CD4-positive, alpha-beta T cell treated with Interleukin-4 for 1 hour (primary cell): ENCODE results near the gene JMJD1C.
A peak's percentile ranks its signal among the peaks of the same experiment; 100 is the strongest.

Source experiments
- DNase-seq, 2 donors: peaks; one replicate each; pipeline ENCODE4 v3.0.0-alpha.2; 2020 to 2022

JMJD1C gene

DNA sequence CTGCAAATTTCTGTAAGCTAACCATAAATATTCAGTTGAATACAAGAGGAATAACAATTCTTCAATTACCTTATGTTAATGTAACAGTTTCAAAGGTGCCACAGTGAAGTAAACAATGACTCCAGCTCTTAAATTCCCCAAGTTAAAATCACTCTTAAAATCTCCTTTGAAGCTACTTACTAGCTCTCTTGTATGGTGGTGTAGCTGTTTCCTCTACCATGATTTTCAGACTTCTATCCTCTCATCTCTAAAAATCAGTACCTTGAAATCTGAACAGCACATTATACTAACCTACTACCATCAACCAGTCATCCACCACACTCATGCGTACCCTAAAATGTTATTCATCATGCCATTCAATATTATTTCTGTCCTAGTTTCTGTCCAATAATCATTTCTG lies 29.6 kb downstream of the JMJD1C start:
- no peak for DNase-seq

DNA sequence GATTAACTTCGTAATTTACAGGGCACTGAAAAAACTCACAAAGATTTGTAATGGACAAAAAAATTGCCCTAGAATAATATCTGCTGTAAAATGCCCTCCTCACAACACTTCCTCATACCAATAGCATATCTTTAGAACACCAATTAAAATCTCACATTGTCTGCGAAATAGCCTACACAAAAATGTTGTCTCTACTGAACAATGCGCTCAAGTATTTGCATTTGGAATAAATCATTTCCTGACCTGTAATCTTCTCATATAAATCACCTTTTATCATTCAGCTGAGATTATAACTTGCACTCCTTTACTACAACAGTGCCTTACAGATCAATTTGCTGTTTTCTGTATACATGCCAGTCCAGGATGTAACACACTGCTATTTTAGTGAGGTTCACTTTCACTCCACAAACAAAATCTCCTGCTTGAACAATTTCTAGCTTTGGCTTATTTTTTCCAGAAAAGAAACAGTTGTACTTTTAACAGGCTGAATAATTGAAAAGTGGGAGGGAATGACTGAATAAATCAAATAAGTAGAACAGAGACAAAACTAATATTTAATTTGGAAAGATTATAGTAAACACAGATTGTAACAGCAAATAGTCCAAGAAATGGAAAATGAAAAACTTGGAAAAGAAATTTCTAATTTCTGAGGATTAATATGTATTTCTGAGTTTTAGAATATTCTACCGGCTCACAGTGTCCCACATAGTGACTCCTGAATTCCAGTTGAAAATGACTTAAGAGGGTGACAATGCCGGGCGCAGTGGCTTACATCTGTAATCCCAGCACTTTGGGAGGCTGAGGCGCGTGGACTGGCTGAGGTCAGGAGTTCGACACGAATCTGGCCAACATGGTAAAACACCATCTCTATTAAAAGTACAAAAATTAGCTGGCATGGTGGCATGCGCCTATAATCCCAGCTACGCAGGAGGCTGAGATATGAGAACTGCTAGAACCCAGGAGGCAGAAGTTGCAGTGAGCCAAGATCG lies 30.6 kb downstream of the JMJD1C start:
- no peak for DNase-seq

DNA sequence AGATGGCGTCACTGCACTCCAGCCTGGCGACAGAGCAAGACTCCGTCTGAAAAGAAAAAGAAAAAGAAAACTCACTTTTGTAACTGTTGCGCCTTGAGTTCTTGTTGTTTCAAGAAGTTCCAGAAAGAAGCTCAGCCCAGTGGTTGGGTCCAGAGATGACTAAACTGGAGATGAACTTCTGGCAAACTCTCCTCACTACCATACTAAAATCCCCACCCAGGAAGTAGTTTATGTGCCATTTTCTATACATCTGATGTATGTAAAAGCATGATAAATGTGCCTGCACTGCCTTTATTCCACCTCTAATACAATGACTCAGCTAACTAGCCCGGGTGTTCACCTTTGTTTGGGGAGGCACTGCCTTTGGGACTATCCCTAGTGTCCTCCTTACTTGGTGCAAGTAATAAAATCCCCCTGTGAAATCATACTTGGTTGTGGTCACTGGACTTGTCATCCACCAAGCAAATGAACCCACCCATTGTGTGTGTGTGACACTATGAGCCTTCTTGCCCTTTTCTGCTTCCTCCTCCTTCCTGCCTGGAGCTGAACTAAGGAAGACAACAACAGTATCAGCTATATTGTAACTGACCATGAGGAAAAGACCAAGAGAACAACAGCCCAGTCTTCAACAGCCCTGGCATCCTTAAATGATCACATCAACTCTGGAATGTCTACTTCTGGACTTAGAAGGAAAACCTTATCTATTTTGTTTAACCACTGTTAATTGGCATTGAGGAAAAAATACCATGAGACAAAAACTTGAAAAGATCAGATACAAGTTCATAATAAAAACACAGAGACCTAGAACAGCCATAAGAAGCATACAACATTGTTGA lies 33.6 kb downstream of the JMJD1C start:
- no peak for DNase-seq

DNA sequence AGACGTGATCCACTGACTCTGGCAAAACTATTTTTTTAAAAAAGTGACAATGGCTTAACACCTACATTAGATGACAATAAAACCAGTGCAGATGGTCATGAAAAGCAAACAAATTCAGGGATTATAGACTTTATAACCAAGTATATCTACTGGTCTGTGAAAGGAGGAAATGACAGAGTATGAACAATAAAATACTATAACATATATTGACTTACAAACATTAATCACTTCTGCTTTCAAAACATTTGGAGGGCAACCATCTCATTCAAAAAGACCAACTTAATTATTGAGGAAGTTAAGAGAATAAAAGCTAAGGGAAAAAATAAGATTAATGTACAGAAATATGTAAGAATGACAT lies 34.8 kb downstream of the JMJD1C start:
- no peak for DNase-seq

GRCh38 chr10:63430091-63430998 lies 35.4 kb downstream of the JMJD1C start:
- no peak for DNase-seq

DNA sequence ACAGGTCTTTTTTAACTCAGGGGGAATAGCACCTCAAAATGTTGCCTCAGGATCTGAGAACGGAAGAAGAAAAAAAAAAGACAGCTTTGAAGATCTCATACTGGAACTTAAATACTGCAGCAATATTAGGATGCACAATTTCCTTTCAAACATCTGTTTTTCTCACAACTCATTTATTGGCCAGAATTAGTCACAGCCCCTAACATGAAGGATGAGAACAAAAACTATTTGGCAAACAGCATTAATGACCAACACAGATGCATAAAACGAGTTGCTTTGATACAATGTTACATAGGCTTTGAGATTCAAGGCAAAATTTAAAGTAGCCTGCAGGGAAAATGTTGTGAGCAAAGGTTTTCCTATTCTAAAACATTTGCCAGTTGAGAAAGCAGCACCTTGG lies 36.5 kb downstream of the JMJD1C start:
- no peak for DNase-seq

- DNase-seq, result no peak
Measured at GRCh38 chr10:63427013-63427412, 38.8 kb downstream of the JMJD1C start.

- DNase-seq, result no peak
Measured at GRCh38 chr10:63425512-63425911, 40.3 kb downstream of the JMJD1C start.

DNA sequence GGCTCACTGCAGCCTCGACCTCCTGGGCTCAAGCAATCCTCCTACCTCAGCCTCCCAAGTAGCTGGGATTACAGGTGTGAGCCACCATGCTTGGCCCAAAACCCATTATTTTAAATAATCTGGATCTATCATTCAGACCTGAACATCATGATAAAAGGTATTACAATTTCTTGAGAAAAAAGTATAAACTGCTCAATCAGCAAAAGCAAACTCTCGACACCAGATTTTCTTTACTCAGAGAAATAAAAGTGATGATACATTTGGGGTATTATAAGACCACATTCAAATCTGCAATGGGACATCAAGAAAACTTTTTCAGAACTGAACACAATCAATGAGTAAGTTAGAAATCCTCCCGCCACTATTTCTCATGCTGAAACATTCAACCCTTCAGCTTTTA lies 41.2 kb downstream of the JMJD1C start:
- no peak for DNase-seq

DNA sequence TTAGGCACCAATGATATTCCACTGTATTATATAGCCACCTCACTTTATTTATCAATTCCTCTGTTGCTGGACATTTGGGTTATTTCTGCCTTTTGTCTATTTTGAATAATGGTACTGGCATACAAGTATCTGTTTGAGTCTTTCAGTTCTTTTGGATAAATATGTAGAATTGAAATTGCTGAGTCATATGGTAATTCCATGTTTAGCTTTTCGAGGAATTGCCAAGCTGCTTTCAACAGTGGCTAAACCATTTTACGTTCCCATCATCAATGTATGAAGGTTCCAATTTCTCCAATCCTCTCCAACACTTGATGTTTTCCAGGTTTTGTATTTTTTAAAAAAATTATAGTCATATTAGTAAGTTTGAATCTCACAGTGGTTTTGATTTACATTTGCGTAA lies 42.3 kb downstream of the JMJD1C start:
- DNase-seq, result no peak

DNA sequence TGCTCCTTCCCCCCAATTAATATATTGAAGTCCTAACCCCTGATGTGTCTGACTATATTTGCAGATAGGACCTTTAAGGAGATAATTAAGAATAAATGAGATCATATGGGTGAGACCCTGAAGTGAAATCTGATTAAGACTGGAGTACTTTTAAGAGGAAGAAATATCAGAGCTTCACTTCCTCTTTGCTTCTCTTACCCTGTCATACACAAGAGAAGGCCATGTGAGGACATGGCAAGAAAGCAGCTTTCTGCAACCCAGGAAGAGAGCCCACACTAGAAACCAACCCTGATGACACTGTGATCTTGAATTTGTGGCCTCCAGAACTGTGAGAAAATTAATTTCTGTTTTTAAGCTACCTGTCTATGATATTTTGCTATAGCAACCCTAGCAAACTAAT lies 44.2 kb downstream of the JMJD1C start:
- peak; percentile 39 to 43 for DNase-seq

- no peak for DNase-seq
Measured at GRCh38 chr10:63416376-63416775, 49.4 kb downstream of the JMJD1C start.

DNA sequence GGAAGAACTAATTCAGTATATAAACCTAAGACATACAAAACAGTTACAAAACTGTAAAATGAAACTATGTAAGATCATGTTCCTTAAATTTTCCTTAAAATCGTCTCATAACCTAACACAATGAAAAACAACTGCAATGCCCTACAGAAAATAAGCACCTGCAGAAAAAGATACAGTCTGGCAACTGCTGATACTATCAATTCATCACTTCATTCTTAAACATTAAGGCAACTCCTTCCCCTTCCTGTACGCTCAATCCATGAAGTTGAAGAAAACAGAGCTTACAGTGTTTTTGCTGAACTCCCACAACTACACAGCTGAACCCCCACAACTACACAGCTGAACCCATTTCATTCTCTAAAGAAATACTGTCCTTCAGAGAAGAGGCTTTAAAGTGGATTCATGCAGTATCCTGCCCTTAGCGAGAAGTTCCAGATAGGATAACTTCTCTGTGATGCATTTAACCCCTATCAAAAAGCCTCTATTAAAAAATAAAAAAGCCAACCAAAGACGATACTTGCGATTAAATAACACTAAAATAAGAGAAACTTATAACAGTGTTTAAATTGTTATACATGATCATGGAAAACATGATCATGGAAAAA lies 50.0 kb downstream of the JMJD1C start:
- DNase-seq, result no peak

DNA sequence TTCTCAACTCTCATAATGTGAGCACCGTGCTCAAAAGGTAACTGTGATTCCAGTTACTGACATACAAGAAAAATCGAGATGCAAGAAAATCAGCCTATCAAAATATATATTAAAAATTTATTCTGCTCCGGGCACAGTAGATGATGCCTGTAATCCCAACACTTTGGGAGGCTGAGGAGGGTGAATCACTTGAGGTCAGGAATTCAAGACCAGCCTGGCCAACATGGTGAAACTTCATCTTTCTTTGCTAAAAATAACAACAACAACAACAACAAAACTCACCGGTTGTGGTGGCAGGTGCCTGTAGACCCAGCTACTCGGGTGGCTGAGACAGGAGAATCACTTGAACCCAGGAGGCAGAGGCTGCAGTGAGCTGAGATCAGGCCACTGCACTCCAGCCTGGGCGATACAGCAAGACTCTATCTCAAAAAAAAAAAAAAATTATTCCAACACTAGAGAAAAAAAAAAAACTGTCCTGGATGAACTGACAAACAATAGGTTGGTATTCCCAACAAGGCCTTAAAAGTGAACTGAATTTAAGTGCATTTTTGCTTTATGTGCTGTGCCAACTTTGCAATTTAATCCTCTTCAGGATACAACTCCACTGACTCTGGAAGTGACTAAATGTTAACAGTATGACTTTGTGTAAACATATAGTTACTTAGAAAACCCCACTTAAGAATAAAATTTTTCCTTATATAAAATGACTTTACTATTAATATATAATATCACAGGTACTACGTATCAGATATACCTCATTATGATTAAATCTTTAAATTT lies 51.1 kb downstream of the JMJD1C start:
- DNase-seq, result no peak

DNA sequence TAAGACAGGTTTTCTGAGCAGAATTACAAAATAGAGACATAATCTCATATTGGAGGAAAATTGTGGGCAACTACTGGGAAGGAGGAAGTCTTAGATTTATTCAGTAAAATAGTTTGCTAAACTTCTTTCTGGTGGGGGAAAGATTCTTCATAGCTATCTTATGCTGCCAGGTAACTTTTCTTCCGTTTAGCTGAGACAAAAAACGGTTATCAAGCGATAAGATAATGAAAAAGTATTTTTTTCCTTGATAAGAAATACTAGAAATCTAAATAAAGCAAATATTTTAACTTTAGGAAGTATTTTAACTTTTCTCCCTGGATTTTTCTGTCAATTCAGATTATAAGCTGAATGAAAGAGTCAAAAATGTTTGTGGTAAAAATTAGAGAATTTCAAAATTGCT lies 52.3 kb downstream of the JMJD1C start:
- no peak for DNase-seq

GRCh38 chr10:63412304-63412703 lies 53.5 kb downstream of the JMJD1C start:
- no peak for DNase-seq

GRCh38 chr10:63410633-63411032 lies 55.1 kb downstream of the JMJD1C start:
- DNase-seq, result no peak

DNA sequence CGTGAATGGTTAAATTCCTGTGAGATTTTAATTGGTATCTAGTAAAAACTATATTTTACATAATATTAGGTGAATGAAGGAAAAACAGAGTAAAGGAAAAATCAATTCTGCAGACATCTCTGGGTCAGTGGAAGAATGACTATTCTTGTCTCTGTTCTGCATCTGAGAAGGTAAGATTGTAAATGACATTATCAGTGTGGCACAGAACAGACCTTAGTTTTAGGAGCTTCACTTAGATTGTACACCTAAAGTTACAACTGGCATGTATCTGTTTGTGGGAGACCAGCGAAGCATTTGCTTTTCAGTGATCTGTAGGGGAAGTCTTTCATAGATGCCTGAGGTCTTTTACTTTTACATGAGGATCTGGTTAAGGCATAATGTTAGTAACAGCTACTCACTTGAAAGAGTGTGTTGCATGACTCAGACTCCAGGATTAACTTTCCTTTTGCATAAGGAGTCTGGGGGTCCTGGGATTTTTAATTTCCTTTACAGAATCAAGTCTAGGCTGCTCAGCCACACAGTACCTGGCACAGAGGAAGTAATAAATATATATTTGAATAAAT lies 56.2 kb downstream of the JMJD1C start:
- no peak for DNase-seq

DNA sequence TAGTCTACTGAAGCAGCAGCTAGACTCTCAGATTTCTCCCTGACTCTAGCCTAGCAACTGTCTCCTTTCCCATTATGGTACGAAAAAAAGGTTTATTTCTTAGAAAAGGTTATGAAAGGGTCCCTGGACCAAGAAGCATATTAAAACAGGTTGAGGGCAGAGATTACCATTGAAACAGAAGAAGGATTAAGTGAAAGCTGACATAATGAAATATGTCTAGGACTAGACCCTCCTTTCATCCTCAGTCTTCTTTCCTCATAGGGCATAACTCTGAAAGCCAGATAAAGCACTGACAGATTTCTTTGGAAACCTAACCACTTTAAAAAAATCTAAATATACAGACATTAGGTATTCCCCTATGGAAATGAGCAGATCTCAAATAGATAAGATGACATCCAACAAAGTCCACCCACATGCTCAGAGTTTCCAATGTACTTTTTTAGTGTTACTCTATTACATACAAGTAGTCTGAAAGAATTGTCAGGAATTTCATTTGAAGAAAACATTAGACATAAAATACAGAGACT lies 58.6 kb downstream of the JMJD1C start:
- DNase-seq, result no peak

DNA sequence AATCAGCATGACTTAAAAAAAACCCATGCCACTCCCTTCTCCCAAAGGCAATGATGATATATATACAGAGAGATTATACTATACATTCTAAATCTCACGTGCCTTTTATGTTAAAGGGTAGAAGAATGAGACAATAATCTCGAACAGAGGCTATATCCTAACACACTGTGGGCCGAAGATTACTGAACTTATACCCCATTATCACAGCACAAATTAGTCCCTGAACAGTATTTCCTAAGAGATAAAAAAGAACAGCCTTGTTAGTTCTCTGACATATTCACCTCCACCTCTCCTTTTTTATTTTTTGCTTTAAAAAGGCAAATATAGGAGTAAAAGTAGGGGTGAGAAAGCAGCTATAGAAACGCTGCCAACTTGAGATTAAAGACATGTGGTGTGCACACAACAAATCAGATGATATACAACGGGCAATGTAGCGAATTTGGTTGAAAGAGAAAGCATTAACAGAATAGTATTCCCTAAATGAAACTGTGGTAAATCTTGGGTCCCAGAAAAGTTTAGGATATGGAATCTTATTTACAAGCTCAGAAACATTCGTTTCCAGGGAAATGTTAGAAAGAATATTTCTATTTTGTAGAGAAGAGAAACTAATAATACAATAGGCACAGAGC lies 69.5 kb downstream of the JMJD1C start:
- DNase-seq, result no peak

- no peak for DNase-seq
Measured at GRCh38 chr10:63393050-63393449, 72.7 kb downstream of the JMJD1C start.
